ENCODE data around the gene ENSA. TPM values are rescaled to one million over a fixed set of nuclear protein-coding genes. Genes with fewer than 3 reads are reported as not detected.
"Not testable (repeated sequence)": the region's sequence is repeated elsewhere in the genome, so short reads cannot be mapped to it uniquely, and the experiment has no call there.

The ENSA gene
- total RNA-seq, 1 experiment from 2014 or later = 85.5 TPM

- not testable (repeated sequence) for DNase-seq (ENCODE audit: low read depth)
Observed at GRCh38 chr1:150580966-150581365, 48.4 kb downstream of the ENSA start.

GRCh38 chr1:150579945-150580642 is 49.3 kb downstream of the ENSA start:
- DNase-seq (ENCODE audit: low read depth) = no peak

GRCh38 chr1:150579110-150579944 is 50.1 kb downstream of the ENSA start, which contains the start of gene MCL1:
Gene MCL1 (minus strand): TSS chr1:150579610. CDS start chr1:150579530, 80 bp downstream.
- peak; percentile 97 for DNase-seq (ENCODE audit: low read depth)

- DNase-seq (ENCODE audit: low read depth) = peak; percentile 91
Observed at GRCh38 chr1:150578272-150579109, 50.9 kb downstream of the ENSA start.

DNA sequence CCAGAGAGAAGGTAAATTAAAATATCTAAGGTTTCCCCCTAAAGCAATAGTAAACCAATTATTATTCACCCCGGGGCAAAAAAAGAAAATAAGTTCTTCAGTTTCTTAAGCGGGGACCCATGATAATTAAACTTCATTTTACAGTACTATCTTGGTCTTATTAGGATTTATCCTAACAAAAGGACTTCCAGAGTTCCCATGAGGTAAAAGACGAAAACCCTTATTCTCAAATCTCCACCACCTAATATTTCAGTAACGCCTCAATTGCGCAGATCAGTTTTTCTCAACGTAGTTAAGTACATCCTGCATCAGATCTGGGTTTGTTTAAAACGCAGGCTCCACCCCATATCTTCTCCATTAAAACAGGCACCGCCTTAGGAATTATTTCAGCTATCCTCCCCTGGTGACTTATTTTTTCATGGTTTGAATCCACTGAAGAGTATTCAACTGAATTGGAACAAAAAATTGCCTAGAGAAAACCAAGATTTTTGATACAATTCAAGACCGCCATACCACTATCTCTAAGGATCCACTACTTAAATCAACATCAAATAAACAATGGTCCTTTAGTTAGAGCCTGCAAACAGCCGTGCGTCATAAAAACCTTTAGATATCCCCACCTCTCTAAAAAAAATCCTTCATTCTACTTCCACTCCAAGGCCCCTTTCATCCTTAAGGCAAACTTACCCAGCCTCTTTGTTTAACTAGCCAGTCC is 51.7 kb downstream of the ENSA start:
- DNase-seq (ENCODE audit: low read depth) = peak; percentile 37

- DNase-seq (ENCODE audit: low read depth) = peak; percentile 22
Observed at GRCh38 chr1:150576794-150577556, 52.4 kb downstream of the ENSA start.

DNA sequence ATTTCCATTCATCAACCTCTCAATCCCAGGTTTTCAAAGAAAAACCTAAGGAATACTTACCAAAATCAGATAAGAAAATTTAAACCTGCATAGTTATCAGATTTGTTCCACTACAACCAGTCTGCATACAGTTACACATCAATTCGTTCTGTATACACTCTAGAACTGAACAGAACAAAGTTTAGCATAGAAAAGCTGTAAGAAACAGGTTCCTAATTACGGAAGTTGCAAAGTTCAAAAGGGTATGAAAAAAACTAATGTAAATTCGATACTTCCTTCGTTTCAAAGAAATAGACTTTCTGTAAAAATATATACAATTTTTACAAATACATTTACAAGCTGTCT is 53.1 kb downstream of the ENSA start:
- DNase-seq (ENCODE audit: low read depth) = no peak

- DNase-seq (ENCODE audit: low read depth) = no peak
Observed at GRCh38 chr1:150575518-150576366, 53.7 kb downstream of the ENSA start.

DNA sequence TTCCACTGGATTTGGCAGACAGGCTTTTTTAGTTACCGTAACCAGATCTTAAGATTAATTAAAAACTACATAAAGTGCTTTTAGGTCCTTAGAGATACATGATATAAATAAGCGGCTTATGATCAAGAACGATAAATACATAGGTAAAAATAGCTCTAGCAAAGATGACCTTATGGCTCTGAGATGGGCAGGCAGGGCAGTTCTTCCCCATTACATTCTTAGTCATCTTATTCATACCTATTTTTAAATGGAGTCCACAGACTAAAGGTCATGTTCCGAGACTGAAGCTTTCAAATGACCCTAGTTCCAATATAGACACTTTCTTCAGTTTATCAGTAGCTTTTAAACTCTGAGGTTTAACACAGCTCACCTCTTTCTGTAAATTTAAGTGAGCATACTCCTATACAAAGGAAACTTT is 54.3 kb downstream of the ENSA start:
- no peak for DNase-seq (ENCODE audit: low read depth)

DNA sequence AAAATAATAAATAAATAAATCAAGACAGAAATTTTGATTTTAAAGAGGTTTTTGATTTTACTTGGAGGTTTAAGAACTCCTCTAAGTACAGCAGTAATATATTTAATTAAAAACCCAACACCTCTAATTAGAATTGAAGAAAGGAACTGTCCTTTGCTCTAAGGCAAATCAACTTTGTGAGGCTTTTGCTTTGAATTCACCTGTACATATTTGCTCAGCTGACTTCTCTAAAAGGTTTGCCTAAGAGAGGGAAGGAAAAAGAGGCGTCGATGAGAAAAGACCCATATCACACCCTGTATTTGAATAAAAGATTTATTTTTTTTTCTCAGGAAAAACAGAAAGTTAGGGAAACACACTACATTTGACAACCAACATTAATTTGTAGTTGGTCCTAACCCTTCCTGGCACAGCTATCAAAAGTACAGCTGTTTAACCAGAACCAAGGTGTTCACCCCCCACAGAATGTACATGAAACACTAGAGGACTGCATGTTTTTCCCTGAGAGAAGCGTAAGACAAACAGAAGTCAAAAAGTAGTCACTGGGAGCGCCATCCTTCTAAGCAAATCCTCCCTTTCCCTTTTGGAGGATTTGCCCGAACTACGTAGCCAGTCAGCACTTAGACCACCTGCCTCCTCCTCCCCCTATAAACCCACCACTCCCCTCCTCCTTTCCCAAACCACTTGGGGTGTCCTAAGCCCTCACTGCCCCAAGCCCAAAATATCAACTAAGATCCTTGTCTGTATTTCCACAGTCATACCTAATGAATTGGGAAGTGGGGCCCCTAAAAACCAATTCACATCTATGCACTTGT is 54.9 kb downstream of the ENSA start:
- no peak for DNase-seq (ENCODE audit: low read depth)

- not testable (repeated sequence) for DNase-seq (ENCODE audit: low read depth)
Observed at GRCh38 chr1:150573648-150574071, 55.8 kb downstream of the ENSA start.

DNA sequence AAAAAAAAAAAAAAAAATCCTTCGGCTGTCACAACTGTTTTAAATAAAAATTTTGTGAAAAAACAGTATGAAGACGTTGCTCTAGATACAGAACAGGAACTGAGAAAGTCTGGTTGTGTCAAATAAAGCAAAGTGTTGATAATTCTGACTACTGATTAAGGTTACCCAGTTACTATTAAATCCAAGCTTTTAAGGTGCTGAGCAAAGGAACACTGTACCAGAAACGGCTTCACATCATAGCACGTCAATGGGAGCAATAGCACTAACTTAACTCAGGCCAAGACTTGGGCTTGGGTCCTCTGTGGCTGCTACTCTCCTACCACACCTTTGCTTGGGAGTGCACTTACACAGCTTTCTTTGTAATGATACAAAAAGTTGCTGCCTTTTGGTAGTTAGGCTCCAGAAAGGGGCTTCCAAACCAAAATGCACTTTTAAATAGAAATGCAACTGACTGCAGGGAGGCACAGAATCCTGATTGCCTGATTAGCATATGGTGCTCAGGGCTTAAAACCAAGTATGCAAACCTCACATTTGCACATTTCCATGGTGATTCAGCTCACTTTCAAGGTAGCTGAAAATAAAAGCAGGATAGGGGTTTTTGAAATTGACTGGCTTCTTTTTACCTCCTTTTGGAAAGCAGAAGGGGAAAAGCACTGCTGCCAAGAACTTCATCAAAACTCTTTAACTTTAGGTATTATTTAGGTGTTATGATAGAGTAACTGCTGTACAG is 56.3 kb downstream of the ENSA start:
- DNase-seq (ENCODE audit: low read depth) = no peak

Other genes starting within 250 kb of the ENSA start
- 16.2 and 32.4 TPM in 2 replicates for gene TARS2, start 142.2 kb downstream of the ENSA start, total RNA-seq (2014; rRNA removed; shearing (Covaris generic))
- 110 and 139 TPM in 2 replicates for gene ECM1, start 121.5 kb downstream of the ENSA start, total RNA-seq (2014; rRNA removed; shearing (Covaris generic))
- not detected in 2 replicates for gene FALEC, start 113.9 kb downstream of the ENSA start, total RNA-seq (2014; rRNA removed; shearing (Covaris generic))
- gene ADAMTSL4, start 80.2 kb downstream of the ENSA start, total RNA-seq (2014; rRNA removed; shearing (Covaris generic)) = 0.60 and 1.1 TPM in 2 replicates
- gene MCL1, start 50.0 kb downstream of the ENSA start, total RNA-seq (2014; rRNA removed; shearing (Covaris generic)) = 119 and 124 TPM in 2 replicates
- gene GOLPH3L, start 67.5 kb upstream of the ENSA start, total RNA-seq (2014; rRNA removed; shearing (Covaris generic)) = 9.3 and 9.4 TPM in 2 replicates
- gene HORMAD1, start 91.3 kb upstream of the ENSA start, total RNA-seq (2014; rRNA removed; shearing (Covaris generic)) = not detected in 2 replicates
- 39.2 and 40.1 TPM in 2 replicates for gene CTSS, start 136.2 kb upstream of the ENSA start, total RNA-seq (2014; rRNA removed; shearing (Covaris generic))
- gene CTSK, start 178.6 kb upstream of the ENSA start, total RNA-seq (2014; rRNA removed; shearing (Covaris generic)) = 70.5 and 75.1 TPM in 2 replicates
- 12.8 and 16.8 TPM in 2 replicates for gene ARNT, start 247.0 kb upstream of the ENSA start, total RNA-seq (2014; rRNA removed; shearing (Covaris generic))

Data from RPMI7951 (cell line).